ENCODE results near the gene KCTD2.

The KCTD2 gene

DNA sequence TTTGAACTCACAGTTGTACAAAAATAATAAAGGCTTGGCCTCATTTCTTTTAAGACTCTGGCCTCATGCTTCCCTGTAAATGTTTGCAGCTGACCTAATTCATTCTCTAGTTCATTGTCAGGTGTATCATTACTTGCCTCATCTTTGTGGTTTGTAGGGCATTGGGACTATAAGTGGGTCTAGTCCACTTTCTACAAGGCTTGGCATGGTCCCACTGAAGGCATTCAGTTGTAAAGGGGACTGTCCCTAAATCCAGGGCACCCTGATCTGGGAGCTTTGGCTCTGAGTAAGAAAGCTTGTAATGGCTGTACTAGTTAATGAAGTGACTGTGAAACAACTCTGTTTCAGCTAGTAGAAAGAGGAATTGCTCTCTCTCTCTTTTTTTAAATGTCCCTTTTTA is 2.7 kb downstream of the KCTD2 start:
- H3K36me3 ChIP-seq (ENCODE audit: control insufficient read depth, low read length) = peaks cover 29% of the 10 kb centered on the region
- no peaks in the 10 kb centered on the region for H3K27me3 ChIP-seq (ENCODE audit: control insufficient read depth, low read length)
- peaks cover 4% of the 10 kb centered on the region; the same call in 1 of the 2 replicates for H3F3A ChIP-seq (ENCODE audit: control insufficient read depth, insufficient read depth)
- no peaks in the 10 kb centered on the region for H3K9me2 ChIP-seq (replicated peaks; ENCODE audit: control insufficient read depth, low read length)
- no peaks in the 10 kb centered on the region for H3K9me3 ChIP-seq (ENCODE audit: control insufficient read depth, insufficient read depth, low read length)
- H3K4me1 ChIP-seq (ENCODE audit: control insufficient read depth, low read length) = peaks cover 18% of the 10 kb centered on the region
- peaks cover 29% of the 10 kb centered on the region for H3K79me2 ChIP-seq (ENCODE audit: control insufficient read depth, low read length)
- no peak overlapping the region for H3K4me2 ChIP-seq (ENCODE audit: low read length)
- H3K27ac ChIP-seq (ENCODE audit: low read depth, low read length) = no peak overlapping the region
- no peak overlapping the region for H3K4me3 ChIP-seq (ENCODE audit: low read length)
- TF ChIP-seq EZH2phosphoT487 (IDR thresholded peaks at IDR 0.05; ENCODE audit: borderline replicate concordance, low read length) = no peak
- no peak for TF ChIP-seq CTCF (IDR thresholded peaks at IDR 0.05; ENCODE audit: low read depth, low read length, poor library complexity, severe bottlenecking)
- H4K20me1 ChIP-seq (ENCODE audit: control insufficient read depth, insufficient read depth, low read depth, low read length) = no peaks in the 10 kb centered on the region

GRCh38 chr17:75051941-75052340 is 4.9 kb downstream of the KCTD2 start:
- peaks cover 29% of the 10 kb centered on the region for H3K36me3 ChIP-seq (ENCODE audit: control insufficient read depth, low read length)

DNA sequence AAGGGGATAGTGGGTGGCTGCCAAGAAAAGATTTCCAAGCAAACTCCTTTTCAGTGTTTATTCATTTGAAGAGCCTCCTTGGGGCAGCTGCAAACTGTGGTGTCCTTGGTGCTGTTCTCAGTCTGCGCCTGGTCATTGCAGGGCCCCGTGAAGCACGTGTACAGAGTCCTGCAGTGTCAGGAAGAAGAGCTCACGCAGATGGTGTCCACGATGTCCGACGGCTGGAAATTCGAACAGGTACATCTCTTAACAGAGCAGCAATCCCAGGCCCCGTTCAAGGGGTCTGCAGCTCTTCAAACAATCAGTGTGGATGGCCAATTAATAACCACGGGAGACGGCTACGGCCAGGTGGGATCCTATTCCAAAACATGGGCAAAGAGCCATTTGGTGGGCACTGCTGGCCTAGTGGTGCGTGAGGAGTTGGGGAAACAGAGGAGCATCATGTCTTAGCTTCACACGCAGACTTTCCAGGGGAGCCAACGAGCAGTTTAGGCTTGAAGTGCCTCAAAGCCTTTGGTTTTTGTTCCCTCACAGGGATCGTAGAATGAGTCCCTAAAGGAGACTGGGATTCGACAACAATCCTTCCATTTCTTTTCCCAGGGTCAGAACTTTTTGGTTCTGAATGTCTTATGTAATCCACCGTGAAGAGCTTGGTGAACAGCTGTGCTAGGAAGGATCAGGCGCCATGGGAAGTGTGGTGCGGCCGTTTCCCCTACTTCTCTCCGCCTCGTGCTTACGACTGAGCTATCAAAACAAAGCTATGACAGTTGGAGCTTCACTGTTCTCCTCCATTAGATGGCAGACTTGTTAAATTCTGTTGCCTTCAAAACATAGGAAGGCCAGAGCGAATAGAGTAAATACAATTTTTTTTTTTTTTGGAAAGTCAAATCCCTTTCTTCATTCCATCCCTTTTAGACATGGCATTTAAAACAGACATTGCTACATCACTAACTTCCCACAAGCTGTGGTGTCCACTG is 12.6 kb downstream of the KCTD2 start:
- H3K9me2 ChIP-seq (replicated peaks; ENCODE audit: control insufficient read depth, low read length) = no peaks in the 10 kb centered on the region
- no peaks in the 10 kb centered on the region for H3K4me1 ChIP-seq (ENCODE audit: control insufficient read depth, low read length)
- no peaks in the 10 kb centered on the region for H4K20me1 ChIP-seq (ENCODE audit: control insufficient read depth, insufficient read depth, low read depth, low read length)
- peaks cover 25% of the 10 kb centered on the region for H3K36me3 ChIP-seq (ENCODE audit: control insufficient read depth, low read length)
- no peak overlapping the region for H3K4me2 ChIP-seq (ENCODE audit: low read length)
- H3K27ac ChIP-seq (ENCODE audit: low read depth, low read length) = no peak overlapping the region
- H3F3A ChIP-seq (ENCODE audit: control insufficient read depth, insufficient read depth) = no peaks in the 10 kb centered on the region
- no peaks in the 10 kb centered on the region for H3K27me3 ChIP-seq (ENCODE audit: control insufficient read depth, low read length)
- no peaks in the 10 kb centered on the region for H3K9me3 ChIP-seq (ENCODE audit: control insufficient read depth, insufficient read depth, low read length)
- H3K79me2 ChIP-seq (ENCODE audit: control insufficient read depth, low read length) = no peaks in the 10 kb centered on the region
- no peak overlapping the region for H3K4me3 ChIP-seq (ENCODE audit: low read length)
- TF ChIP-seq CTCF (IDR thresholded peaks at IDR 0.05; ENCODE audit: low read depth, low read length, poor library complexity, severe bottlenecking) (no peak), EZH2phosphoT487 (IDR thresholded peaks at IDR 0.05; ENCODE audit: borderline replicate concordance, low read length) (no peak)

More at GRCh38 chr17:75051941-75052340, 4.9 kb downstream of the KCTD2 start:
- Histone ChIP-seq H3F3A (ENCODE audit: control insufficient read depth, insufficient read depth) (peaks cover 4% of the 10 kb centered on the region; the same call in 1 of the 2 replicates), H3K27ac (ENCODE audit: low read depth, low read length) (no peak overlapping the region), H3K79me2 (ENCODE audit: control insufficient read depth, low read length) (peaks cover 13% of the 10 kb centered on the region), H3K27me3 (ENCODE audit: control insufficient read depth, low read length) (no peaks in the 10 kb centered on the region), H3K4me1 (ENCODE audit: control insufficient read depth, low read length) (peaks cover 12% of the 10 kb centered on the region), H4K20me1 (ENCODE audit: control insufficient read depth, insufficient read depth, low read depth, low read length) (no peaks in the 10 kb centered on the region), H3K9me2 (replicated peaks; ENCODE audit: control insufficient read depth, low read length) (no peaks in the 10 kb centered on the region), H3K4me2 (ENCODE audit: low read length) (no peak overlapping the region), H3K4me3 (ENCODE audit: low read length) (no peak overlapping the region), H3K9me3 (ENCODE audit: control insufficient read depth, insufficient read depth, low read length) (no peaks in the 10 kb centered on the region)
- no peak for TF ChIP-seq CTCF (IDR thresholded peaks at IDR 0.05; ENCODE audit: low read depth, low read length, poor library complexity, severe bottlenecking)
- TF ChIP-seq EZH2phosphoT487 (IDR thresholded peaks at IDR 0.05; ENCODE audit: borderline replicate concordance, low read length) = no peak

Measured in DOHH2 (cell line).